GM12891 (cell line): ENCODE measurements around the gene CADM1.

Source experiments
- DNase-seq: peaks from one replicate; pipeline ENCODE4 v3.0.0; 2011; ENCODE audit warnings: low spot score; ENCODE audit not compliant: insufficient read length
- FAIRE-seq: peaks from 2 replicates; lab custom pipeline; 2011; peaks lifted over from hg19 to GRCh38; lab: Jason Lieb, UNC
- PAX5 ChIP-seq: IDR thresholded peaks from 2 replicates; pipeline ENCODE4 v1.6.1; 2011; ENCODE audit warnings: low read length, moderate library complexity, mild to moderate bottlenecking; ENCODE audit not compliant: insufficient read depth, severe bottlenecking
- POLR2A ChIP-seq: IDR thresholded peaks from 2 replicates; pipeline ENCODE4 v1.6.1; 2011; ENCODE audit warnings: low read depth, low read length, control low read depth
- POLR2AphosphoS5 ChIP-seq: IDR thresholded peaks from 2 replicates; pipeline ENCODE4 v1.6.1; 2011; ENCODE audit warnings: low read depth, low read length, control low read depth
- POU2F2 ChIP-seq: IDR thresholded peaks from 2 replicates; pipeline ENCODE4 v1.6.1; 2011; ENCODE audit warnings: low read depth, mild to moderate bottlenecking, control low read depth, low read length, moderate library complexity
- SPI1 ChIP-seq: IDR thresholded peaks from 2 replicates; pipeline ENCODE4 v1.6.1; 2011; ENCODE audit warnings: low read depth, low read length, control low read depth
- TAF1 ChIP-seq: IDR thresholded peaks from 2 replicates; pipeline ENCODE4 v1.6.1; 2011; ENCODE audit warnings: low read depth, low read length, control low read depth

Gene CADM1

DNA sequence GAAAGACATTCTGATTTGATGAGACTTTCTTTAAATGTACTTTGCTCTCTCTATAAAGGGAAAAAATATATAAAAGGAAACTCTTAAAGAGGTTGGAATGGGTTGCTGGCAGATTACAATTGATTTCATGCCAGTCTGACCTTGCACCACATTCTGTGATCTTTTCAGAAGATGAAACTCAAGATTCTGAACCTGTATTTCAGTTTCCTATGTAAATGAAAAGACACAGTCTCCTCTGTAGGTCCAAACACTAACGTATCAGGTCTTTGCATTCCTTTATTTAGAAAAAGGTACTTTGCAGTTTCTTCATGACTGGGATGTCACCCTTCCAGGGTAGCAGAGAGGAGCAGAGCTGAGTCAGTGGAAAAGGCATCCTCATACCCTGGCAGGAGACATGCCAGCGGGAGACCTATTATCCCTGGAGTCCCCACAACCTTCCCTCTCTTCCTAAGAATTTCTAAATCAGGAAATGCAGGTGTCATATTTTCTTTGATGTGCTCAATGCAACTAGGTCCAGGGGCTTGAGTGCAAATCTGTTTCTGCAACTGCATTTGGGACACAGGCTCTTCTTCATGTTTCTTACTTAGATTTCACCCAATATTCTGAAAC, 282.6 kb downstream of the CADM1 start:
- TF ChIP-seq POLR2A: no peak
- TF ChIP-seq POU2F2: no peak
- no peak for TF ChIP-seq POLR2AphosphoS5
- TF ChIP-seq PAX5: no peak
- no peak for TF ChIP-seq TAF1
- TF ChIP-seq SPI1: no peak
- no peak for DNase-seq
- FAIRE-seq: no peak

DNA sequence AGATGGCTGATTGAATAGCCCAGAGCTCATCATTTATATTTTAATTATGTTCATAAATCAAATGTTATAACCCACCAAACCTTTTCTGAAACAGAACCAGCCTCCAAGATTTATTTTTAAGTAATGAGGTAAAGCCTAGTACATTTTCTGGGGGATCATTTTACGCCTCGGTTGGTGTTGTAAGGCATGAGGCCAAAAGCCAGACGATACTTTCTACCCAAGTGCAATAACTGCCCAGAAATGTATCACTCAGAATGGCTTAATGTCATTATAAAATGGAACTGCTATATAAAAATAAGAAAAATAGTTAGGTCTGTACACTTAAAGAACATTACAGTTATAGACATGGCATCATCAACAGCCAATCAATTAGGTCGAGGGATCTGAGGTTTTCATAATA, 283.3 kb downstream of the CADM1 start:
- no peak for FAIRE-seq
- TF ChIP-seq SPI1: no peak
- no peak for TF ChIP-seq POLR2A
- TF ChIP-seq TAF1: no peak
- TF ChIP-seq PAX5: no peak
- TF ChIP-seq POLR2AphosphoS5: no peak
- TF ChIP-seq POU2F2: no peak
- no peak for DNase-seq

DNA sequence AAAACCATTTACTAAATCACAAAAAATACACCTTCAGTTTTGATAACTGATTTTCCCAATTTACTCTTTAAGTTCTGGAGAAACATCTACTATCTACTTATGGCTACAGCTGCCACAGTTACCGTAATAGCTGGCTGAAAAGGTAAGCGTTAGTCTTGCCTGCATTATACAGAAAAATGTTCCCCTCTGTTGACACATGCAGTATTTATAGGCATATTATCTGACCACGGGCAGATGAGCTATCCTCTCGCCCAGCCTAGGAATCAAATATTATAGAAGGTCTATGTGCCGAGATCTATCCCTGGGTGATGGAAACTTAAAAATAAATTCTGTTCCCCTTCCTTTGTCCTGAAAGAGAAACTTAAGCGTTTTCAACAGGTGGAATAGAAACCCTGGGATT, 283.8 kb downstream of the CADM1 start:
- no peak for DNase-seq

DNA sequence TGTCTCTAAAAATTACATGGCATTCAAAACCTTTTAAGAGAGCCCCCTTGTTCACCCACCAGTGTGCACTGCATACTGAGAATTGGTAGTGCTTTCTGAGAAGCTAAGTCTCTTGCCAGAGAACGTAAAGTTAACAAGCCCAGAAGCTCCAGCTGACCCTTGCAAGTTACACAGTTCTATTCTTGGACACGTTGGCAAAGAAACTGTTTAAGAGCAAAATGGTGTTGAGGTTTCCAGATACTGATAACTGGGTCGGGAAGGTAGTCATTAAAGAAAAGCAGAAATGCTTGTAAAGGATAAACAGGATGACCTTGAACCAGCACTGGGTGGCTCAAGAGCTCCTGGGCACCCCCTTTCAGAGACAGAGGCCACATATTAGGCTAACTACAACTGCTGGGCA, 284.8 kb downstream of the CADM1 start:
- FAIRE-seq (peak; percentile 13), DNase-seq (no peak)
- TF ChIP-seq SPI1 (no peak), POLR2AphosphoS5 (no peak), TAF1 (no peak), PAX5 (no peak), POLR2A (no peak), POU2F2 (no peak)

More for the DNA sequence above, 283.8 kb downstream of the CADM1 start:
- TF ChIP-seq PAX5: no peak
- TF ChIP-seq POU2F2: no peak
- no peak for FAIRE-seq

DNA sequence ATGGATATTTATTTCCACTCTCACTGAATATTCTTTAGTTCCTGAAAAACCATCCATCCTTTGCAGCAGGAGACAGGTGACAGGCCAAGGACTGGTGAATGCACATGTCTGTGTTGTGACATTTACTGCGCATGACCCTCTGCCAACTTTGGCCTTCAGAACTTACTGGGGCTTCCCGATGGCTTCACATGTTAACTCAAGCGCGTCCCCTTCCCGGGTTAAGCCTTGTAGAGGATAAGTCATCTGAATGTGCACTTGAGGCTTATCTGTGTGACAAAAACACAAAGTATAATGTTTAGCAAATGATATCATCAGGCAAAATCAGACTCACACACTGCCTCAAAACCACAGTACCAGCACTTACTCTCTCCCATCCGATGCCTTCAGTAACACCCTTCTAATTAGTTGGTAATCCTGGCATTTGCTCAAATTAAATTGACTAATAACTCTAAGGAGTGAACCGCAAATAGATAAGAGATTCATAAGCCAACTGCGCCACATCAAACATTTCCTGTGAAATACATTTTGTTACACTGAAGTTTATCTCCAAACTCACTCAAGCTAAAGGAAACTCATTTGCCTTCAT, 286.4 kb downstream of the CADM1 start:
- TF ChIP-seq POLR2A: no peak
- no peak for TF ChIP-seq POLR2AphosphoS5
- TF ChIP-seq SPI1: no peak
- no peak for TF ChIP-seq POU2F2
- no peak for TF ChIP-seq PAX5
- TF ChIP-seq TAF1: no peak
- DNase-seq (no peak), FAIRE-seq (no peak)

DNA sequence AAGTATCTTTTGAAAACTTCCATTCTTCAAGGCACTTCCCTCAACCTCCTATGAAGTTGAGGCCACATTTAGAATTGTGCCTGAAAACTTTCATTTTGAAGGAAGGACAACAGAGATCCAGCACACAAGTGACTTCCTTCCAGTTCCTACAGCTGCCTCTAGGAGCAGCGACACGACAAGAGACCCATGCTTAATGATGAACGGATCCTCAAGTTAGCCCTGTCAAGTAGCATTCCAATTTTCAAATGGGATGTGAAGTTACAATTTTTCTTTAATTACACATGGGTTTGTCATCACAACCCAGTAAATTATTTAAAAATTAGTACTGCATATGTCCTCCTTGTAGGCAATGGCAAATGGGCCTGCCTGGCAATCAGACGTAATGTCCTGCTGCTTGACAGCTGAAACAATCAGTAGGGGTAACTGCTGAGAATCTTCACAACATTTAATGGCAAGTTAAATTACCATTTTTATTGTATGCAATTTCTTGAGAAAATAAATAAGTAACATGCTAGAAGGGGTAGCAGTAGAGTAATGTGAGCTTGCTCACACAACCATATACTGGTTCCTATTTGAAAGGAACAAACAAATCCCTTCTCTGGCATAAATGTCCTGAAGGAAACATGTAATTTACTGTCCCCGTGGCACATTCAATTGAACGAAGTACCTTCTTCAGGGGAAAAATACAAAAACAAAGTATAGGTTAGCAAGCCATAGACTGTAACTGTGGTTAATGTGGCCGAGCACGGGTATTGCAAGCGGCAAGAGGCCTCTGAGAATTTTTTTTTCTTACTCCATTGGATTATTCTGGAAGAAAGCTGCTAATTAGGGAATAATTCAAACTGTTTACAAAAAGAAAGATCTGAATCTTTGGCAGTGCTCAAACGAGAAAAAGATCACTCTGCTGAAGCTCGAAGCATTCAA, 288.3 kb downstream of the CADM1 start:
- DNase-seq (no peak), FAIRE-seq (peak; percentile 45)
- no peak for TF ChIP-seq POU2F2
- no peak for TF ChIP-seq TAF1
- no peak for TF ChIP-seq PAX5
- no peak for TF ChIP-seq SPI1
- TF ChIP-seq POLR2A: no peak

DNA sequence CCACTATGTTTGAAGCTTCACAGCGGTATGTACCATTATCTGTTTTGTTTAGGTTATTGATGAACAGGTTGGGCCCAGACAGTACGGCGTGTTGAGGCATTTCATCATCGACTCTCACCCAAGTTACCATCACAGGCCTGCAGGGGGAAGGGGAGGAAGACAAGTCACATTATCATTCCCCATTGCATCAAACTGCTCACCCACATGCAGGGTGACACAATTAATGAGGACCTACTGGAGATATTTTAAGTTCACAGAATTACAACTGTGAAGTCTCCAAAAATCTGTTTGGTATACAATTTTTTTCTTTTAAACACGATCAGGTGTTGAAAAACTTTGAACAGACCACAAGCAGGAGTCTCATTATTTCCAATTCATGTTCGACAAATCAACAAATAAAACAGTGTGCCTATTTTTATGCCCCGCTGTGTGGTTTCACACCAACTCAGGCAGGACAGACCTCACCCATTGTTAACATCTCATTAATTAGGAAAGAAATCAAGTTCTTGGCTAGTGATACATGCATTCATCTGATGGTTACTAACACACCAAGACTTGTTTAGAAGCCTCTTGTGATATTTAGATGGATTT, 289.5 kb downstream of the CADM1 start:
- no peak for DNase-seq
- FAIRE-seq: no peak
- TF ChIP-seq POU2F2 (no peak), POLR2AphosphoS5 (no peak), SPI1 (no peak), PAX5 (no peak), TAF1 (no peak), POLR2A (no peak)

DNA sequence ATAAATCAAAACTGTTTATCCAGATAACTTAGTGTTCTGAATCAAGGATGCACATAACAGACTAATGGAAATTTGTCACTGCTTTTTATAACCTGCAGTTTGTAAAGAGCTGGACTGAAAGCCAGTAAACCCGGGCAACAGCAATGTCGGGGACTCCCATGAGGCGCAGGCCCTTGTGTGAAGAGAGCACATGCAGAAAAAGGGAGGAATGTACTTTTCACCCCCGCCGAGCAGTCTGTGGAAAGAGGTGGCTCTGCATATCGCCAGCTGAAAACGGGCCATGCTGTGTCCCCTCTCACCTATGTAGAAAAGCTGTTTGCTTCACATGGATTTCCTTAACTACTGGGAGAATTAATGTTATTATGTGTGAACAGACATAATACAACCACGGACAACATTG, 291.2 kb downstream of the CADM1 start:
- DNase-seq (no peak), FAIRE-seq (no peak)
- TF ChIP-seq TAF1 (no peak), POU2F2 (no peak), POLR2A (no peak), SPI1 (no peak), PAX5 (no peak), POLR2AphosphoS5 (no peak)

DNA sequence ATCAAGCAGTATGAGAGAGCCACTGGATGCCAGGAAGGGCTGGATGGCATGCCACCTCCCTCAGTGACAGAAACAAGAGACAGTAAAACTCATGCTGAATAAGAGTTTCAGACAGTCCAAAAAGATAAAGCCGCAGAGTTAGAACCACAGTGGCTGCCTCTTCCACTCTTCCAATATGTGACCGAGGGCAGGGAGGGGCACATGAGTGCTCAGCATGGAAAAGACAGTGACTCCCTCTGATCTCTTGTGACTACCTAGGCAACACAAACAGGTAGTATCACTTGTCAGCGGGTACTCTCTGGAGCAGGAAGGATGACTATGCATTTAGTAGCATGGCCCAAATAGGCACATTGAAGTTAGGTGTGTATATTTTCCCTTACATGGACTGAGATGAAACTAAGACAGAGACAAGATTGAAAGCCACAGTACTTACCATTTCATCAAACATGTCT, 295.4 kb downstream of the CADM1 start:
- no peak for TF ChIP-seq TAF1
- TF ChIP-seq POLR2AphosphoS5: no peak
- no peak for TF ChIP-seq SPI1
- TF ChIP-seq POLR2A: no peak
- no peak for TF ChIP-seq PAX5
- no peak for TF ChIP-seq POU2F2
- FAIRE-seq: peak; percentile 73
- no peak for DNase-seq
